Raji (cell line): Measurements from ENCODE around the gene SCARF2.

Experiments
- POLR2A ChIP-seq: IDR thresholded peaks from 2 replicates; pipeline ENCODE4 v1.6.1; 2011; ENCODE audit warnings: low read depth, low read length, control low read depth; ENCODE audit not compliant: insufficient read depth

SCARF2 gene

DNA sequence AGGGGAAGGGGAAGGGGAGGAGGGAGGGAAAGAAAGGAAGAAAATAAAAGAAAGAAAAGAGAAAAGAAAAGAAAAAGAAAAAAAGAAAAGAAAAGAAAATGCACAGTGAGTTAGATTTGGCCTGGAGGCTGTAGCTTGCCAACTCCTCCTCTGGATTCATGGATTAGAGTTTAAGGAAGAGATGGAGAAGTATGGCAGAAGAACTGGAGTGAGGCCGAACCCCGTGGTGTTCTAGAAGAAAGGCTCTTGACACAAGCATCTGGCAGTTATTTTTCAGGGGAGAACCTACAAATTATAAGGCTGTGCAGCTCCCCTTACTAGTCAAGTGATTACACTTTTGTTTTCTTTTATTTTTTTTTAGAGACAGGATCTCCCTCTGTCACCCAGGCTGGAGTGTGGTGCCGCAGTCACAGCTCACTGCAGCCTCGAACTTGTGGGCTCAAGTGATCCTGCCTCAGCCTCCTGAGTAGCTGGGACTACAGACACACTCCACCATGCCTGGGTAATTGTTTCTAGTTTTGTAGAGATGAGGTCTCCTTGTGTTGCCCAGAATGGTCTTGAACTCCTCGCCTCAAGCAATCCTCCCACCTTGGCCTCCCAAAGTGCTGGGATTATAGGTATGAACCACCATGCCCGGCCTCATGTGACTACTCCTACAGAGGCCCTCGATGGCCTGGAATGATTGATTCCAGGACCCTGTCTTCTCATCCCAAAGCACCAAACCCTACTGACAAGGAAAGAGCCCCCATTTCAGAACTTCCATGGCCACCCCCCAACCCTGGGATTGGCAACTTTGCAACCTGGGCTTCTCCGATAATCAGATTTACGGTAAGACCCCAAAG is 24.2 kb downstream of the SCARF2 start:
- TF ChIP-seq POLR2A = no peak

DNA sequence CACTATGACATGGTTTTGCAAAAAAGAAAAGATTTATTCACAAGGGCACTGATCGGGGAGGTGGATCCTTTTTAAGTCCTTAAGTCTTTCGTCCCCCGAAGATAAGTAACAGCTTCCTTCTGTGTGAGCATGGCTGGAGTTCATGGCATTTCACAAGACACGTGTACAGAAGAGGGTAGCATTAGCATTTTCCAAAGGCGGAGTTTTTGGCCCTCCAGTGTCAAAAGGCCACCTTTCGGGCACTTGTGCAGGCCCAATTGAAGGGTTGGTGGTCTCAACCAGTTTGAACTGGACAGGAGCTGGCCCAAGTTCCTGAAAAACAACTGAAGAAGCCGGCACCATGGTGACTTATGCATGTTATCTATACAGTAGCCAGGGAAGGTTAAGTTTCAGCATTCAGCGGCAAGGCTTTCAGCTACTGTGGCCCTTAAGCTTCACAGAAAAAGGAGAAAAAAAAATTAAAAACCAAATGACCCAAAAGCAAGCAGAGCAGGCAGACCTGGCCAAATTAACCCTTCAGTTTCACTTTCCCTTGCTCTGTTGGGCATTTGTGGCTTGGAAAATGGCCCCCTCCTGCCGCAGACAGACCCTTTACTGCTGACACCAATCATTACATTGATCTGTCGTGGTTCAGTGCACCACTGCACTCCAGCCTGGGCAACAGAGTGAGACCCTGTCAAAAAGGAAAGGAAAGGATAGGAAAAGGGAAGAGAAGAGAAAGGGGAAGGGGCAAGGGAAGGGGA is 25.0 kb downstream of the SCARF2 start:
- TF ChIP-seq POLR2A = no peak

DNA sequence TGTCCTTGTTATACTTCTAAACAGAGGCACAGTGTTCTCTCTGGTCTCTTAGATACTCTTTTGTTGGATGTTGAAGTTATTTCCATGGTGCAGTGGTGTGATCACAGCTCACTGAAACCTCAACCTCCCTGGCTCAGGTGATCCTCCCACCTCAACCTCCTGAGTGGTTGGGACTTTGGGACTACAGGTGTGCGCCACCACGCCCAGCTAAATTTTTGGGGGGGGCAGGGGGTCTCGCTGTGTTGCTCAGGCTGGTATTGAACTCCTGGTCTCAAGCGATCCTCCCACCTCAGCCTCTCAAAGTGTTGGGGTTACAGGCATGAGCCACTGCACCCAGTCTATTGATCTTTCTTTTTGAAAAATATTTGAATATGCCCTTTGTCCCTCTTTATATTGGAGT is 28.7 kb downstream of the SCARF2 start:
- TF ChIP-seq POLR2A = no peak

DNA sequence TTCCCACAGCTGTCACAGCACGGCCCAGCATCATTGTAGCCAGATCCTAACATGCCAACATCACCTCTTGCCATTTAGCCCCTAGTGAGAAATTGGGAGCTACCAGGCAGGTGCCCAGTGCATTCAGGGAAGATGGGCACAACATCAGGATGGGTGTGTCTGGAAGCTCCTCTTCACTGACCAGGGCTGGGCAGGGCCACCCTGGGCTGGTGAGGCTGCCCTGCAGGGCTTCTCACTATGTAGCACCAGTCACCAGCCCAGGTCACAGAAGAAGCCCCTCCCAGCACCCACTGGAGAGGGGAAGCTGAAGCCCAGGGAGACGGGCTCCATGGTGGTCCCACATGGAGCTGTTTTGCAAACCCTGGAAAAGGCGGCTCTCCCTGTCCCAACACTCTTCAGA is 29.8 kb downstream of the SCARF2 start:
- TF ChIP-seq POLR2A = no peak

DNA sequence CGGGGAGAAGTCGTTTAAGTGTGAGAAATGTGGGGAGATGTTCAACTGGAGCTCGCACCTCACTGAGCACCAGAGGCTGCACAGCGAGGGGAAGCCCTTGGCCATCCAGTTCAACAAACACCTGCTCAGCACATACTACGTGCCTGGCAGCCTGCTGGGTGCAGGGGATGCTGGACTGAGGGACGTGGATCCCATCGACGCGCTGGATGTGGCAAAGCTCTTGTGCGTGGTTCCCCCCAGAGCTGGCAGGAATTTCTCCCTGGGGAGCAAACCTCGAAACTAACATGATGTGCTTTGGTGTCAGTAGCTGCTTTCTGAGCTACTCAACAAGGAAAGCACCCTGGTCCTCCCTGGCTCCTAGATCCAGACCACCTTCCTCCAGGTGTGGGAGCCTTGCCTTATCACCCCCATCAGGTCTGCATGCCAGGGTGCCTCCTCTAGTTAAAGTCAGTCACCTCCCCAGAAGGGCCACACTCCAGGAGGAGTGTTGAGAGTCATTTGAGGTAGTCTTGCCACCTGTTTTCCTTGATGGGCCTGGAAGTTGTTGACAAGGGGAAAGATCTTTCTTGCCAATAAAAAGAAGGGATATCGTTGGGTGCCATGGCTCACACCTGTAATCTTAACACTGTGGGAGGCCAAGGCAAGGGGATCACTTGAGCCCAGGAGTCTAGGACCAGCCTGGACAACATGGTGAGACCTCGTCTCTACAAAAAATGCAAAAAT is 30.8 kb downstream of the SCARF2 start:
- no peak for TF ChIP-seq POLR2A

DNA sequence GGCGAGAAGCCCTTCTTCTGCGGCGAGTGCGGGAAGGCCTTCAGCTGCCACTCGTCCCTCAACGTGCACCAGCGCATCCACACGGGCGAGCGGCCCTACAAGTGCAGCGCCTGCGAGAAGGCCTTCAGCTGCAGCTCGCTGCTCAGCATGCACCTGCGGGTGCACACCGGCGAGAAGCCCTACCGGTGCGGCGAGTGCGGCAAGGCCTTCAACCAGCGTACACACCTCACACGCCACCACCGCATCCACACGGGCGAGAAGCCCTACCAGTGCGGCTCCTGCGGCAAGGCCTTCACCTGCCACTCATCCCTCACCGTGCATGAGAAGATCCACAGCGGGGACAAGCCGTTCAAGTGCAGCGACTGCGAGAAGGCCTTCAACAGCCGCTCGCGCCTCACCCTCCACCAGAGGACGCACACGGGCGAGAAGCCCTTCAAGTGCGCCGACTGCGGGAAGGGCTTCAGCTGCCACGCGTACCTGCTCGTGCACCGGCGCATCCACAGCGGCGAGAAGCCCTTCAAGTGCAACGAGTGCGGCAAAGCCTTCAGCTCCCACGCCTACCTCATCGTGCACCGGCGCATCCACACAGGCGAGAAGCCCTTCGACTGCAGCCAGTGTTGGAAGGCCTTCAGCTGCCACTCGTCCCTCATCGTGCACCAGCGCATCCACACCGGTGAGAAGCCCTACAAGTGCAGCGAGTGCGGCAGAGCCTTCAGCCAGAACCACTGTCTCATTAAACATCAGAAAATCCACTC is 31.5 kb downstream of the SCARF2 start:
- no peak for TF ChIP-seq POLR2A

DNA sequence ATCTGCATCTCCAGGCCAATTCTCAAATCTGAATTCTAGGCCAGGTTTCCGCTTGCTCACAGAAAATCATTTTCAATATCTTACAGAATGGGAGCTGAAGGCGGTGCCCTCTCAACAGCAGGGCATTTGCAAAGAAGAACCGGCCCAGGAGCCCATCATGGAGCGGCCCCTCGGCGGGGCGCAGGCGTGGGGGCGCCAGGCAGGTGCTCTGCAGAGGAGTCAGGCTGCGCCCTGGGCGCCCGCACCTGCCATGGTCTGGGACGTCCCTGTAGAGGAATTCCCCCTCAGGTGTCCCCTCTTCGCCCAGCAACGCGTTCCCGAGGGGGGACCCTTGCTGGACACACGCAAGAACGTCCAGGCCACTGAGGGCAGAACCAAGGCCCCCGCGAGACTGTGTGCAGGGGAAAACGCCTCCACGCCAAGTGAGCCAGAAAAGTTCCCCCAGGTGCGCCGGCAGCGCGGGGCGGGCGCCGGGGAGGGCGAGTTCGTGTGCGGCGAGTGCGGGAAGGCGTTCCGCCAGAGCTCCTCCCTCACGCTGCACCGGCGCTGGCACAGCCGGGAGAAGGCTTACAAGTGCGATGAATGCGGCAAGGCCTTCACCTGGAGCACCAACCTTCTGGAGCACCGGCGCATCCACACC is 32.2 kb downstream of the SCARF2 start:
- TF ChIP-seq POLR2A = no peak

DNA sequence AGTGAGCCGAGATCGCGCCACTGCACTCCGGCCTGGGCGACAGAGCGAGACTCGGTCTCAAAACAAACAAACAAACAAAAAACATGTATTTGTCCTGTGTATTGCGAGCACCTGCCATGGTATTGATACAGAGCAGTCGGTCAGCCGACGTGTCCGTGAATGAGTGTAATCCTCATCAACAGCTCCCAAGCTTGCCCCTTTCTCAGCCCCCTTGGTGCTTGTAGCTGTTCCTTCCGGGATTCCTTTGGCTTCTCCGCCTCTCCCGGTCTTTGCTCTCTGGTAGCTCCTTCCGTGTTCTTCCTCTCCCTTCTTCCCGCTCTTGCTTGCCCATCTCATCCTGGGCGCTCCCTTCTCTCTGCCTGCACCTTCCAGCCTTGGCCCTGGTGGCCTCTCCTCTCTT is 32.7 kb downstream of the SCARF2 start:
- TF ChIP-seq POLR2A = no peak

DNA sequence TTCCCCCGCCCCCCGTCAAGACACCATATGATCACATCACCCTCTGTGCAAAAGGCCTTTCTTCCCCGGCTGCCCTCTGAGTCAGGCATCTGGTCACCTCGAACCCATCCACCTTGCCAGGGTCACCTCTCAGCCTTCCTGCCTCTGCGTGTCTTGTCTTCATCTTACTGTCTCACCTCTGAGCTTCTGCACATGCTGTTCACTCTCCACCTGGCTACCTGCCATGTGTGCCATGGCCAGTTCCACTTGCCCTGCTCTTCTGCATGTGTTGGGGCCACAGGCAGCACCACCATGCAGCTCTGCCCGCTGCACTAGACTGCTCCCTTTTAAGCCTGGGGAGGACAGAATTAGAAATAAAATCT is 33.9 kb downstream of the SCARF2 start:
- TF ChIP-seq POLR2A = no peak

DNA sequence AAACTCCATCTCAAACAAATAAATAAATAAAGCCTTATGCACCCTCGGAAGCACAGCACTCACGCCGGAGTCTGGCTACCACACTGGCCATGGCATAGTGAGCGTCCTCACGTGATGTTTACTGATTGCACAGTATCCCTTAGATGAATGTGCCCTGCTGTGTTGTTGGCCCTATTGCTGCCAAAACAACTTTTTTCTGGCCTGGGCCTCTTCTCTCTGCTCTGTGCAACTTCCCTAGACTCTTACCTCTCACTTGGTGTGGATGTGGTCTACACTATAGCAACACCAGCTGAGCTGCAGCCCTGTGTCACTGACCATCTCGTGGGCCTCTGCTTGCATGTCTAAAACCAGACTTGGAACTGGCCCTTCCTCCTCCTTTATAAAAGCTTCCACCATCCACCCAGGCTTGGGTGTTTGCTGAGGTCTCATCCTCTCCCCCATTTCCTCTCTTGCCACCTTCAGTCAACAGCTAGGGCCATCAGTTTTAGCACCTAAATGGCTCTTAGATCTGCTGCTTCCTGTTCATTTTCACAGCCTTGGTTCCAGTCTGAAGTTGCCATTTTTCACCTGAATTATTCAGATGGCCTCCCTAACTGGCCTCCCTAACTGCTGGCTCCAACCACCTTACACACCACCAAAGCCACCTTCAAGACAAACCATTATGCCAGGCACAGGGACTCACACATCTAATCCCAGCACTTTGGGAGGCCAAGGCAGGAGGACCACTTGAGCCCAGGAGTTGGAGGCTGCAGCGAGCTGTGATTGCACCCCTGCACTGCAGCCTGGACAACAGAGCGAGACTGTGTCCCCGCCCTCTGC is 34.5 kb downstream of the SCARF2 start:
- TF ChIP-seq POLR2A = no peak

DNA sequence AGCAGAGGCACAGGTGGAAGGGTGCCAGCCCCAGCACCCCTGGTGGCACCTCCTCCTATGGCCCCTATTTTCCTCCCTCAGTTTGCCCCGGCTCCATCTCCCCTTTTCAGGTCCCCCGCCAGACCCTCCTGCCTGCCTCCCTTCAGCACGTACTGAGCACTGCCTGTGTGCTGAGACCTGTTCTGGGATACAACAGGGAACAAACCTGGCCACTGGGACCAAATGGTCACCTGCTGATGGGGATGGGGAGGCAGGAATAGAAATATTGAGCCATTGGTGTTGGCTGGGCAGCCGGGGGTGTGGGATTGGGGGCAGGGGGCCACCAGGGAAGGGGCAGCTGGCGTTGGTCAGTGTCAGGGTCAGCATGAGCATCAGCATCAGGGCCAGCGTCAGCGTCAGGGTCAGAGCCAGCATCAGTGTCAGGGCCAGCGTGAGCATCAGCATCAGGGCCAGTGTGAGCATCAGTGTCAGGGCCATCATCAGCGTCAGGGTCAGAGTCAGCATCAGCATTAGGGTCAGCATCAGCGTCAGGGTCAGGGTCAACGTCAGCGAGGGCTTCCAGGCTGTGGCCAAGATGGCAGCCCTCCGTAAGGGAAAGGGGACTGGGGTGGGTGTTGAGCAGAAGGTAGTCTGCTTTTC is 36.1 kb downstream of the SCARF2 start:
- no peak for TF ChIP-seq POLR2A

DNA sequence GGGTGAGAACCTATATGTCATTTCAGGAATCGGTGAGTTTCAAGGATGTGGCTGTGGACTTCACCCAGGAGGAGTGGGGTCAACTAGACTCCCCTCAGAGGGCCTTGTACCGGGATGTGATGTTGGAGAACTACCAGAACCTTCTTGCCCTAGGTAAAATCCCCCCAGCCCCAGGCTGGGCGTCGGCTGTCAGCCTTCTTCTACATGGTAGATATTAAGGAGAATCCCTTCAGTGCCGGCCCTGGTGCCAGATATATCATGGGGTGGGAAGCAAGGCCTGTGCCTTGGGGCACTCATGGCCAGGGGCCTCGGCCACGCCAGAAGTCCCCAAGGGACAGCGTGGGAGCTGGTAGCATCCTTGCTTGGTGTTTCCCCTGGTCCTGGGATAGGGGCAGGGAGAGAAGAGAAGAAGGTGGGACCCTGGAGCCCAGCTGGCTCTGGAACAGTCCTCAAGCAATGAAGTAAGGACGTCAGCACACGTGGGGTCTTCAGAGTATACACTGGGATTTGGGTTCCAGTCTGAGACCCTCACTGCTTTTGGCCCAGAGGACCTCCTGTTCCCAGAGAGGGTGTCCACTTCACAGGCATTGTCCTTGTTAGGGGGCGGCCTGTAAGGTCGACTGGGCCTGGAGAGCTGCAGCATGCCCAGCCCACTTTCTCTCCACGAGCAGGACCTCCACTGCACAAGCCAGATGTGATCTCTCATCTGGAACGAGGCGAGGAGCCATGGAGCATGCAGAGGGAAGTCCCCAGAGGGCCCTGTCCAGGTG is 36.8 kb downstream of the SCARF2 start:
- no peak for TF ChIP-seq POLR2A

DNA sequence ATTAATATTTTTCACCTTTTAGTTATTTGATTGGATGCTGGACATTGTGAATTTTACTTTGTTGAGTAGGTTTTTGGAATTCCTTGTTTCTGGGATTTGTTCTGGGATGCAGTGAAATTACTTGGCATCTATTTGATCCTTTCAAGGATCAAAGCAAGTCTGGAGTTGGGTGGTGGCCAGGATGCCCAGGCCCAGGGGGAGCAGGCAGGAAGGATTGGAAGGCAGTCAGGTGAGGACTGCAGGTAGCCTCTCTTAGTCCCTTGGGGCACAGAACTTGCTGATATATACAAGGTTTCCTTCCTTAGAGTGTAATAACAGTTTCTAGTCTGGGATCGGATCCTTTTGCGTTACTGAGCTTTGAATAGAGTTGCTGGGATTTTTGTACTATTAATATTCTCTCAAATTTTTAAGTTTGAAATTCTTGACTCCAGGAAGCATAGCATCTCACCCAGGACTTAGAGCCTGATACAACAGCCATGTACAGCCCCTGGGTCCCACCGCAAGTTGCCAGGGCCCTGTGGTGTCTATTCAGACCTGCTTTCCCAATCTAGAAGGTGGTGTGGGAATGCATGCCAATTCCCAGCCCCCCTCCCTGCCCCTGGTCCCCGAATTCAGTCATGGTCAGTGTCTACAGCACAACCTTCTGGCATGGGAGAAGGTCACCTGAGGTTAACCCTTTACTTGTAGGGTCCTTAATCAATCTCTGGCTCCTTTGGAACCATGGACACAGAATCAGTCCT is 37.6 kb downstream of the SCARF2 start:
- no peak for TF ChIP-seq POLR2A
